Activated CD8-positive, alpha-beta memory T cell treated with anti-CD3 and anti-CD28 coated beads for 48 hours (primary cell): ENCODE results near the gene CPXM2.
"Not testable (repeated sequence)": the region's sequence is repeated elsewhere in the genome, so short reads cannot be mapped to it uniquely, and the experiment has no call there.

Source experiments
- DNase-seq, 3 experiments: peaks; one replicate each; pipeline ENCODE4 v3.0.0-alpha.2; 2020; ENCODE audit warnings: low read depth in 2 of 3, low spot score in 2 of 3

The CPXM2 gene

DNA sequence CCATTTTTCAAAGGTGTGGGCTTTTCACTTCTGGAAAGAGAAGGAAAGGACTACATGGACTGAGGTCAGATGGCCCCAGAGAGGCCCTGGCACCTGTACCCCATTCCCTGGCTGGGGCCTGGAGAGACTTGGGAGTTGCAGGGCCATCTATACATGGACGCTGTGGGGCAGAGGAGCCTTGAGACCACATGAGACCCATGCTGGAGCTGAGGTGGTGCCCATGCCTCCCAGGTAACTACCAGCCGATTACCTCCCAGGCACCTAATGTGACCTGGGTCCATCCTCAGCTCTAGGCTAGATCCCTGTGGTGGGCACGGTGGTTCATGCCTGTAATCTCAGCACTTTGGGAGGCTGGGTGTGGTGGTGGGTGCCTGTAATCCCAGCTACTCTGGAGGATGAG, 144.2 kb downstream of the CPXM2 start:
- no peak for DNase-seq

DNA sequence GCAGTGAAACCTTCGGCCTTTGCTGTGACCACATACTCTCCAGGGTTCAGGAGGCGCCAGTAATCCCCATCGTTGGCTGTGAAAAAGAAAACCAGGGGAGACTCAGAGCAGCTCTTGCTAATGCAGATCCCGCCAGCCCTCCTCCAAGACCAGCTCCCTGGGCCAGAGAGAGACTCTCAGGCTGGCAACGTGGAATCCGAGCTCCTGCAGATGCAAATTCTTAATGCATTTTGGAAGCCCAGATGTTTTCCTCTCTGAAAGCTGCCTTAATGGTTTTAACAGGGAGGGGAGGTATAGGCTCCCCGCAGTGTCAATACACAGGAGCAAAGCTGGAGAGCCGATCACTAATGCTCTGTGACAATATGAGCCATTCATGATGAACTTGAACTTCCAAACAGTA, 144.7 kb downstream of the CPXM2 start:
- no peak for DNase-seq

DNA sequence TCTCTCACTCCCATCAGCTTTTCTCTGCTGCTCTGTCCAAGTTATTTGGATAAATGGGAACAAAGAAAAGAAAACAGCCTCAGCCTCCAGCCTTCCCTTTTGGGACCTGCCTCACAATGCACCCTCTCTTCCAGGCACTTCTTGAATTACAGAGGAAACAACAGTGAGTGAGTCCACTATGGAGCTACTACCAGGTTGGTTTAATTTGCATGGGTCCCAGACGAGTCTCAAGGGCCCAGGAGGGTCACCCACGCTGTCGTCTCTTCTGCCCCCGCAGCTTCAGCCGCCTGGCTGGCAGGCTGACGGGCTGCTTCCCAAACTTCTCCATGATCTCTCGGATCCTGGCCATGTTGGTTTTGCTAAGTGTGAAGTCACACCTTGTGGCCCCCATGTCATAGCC, 145.1 kb downstream of the CPXM2 start:
- no peak for DNase-seq

DNA sequence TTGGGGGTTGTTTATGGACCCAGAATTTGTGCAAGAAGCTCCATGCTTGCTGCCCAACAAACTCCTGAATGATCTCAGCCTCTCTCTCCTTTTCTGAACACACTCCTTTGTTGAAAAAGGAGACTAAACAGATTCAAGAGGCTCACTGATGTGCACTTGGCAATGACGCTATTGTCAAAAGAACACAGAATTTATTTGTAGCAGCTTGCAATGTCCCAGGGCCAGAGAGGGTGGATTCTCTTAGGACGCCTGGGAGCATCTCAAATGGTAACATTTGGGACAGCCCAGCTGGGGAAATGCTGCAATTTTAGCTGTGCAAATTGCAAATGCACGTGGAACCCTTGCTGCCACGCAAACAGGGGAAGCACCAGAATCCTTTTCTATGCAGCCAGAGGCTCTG, 145.5 kb downstream of the CPXM2 start:
- DNase-seq, result no peak

DNA sequence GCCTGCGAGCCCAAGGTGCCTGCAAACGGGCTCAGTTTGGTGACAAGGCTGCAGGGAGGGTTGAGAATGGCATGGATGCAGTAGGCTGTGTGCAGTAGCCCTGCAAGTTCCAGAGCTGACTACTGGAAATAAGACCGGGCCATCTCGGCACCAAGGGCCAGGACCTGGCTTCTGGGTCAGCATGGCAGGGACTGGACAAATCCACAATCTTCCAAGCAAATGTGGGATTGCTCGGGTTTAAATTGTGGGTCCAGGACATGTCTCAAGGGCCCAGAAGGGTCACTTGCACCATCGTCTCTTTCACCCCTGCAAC, 147.4 kb downstream of the CPXM2 start:
- DNase-seq, result no peak

DNA sequence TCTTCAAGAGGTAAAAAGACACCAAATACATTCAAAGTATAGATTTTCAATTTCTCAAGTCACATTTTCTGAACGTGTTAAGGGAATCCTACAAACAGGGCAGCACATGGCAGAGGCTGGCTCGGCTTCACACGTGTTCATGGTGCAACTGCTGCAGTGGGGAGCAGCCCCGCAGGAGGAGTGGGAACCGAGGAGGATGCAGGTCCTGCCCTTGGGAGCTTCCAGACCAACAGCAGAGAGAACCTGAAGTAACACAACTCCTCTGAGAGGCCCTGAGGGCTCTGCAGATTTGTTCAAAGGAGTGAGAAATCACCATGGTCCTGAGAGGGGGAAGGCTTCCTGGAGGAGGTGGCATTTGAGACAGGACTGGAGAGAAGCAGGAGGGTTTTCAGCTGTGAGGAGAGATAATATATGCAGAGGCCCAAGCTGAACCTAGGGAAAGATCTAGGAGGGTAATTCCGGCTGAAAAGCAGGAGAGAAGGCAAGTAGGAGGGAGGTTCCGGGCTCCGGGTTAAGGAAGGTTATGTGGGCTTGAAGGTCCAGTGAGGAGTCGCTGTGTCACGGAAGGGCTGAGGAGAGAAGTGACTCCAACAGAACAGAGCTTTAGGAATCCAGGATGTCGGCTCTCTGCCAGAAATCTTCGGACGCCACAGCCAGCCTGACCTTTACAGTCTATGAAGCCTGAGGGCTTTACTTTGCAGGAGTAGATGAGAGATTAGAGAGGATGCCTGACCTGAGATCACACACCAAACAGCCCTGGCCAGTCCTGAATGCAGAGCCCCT, 148.0 kb downstream of the CPXM2 start:
- no peak for DNase-seq

DNA sequence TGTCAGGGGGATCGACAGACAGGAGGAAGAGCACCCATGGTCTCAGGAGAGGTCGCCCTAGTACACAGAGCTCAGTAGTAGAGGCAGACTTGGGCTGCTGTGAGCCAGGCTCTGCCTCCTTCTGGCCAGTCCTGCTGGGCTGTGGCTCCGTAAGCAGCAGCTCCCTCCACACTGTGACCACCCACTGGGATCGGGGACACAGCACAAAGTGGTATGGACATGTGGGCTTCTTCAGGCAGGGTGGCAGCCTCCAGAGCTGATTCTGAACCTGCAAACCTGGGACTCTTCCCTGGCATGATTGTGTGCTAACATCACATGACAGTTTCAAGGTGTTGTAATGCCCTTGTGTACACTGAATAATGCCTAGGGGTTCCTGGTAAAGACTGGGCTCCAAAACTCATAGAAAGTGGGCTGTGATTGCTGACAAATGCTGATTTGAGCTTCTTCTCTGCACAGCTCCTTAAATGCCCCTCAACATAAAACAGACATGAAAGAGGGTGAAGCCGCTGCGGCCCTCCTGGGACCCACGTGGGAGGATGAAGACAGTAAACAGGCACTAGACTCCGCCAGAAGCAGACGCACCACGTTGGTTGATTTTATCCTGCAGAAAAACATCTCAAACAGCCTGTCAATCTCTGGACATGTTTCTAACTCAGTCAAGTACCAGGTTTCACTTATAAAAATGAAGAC, 148.7 kb downstream of the CPXM2 start:
- no peak for DNase-seq

DNA sequence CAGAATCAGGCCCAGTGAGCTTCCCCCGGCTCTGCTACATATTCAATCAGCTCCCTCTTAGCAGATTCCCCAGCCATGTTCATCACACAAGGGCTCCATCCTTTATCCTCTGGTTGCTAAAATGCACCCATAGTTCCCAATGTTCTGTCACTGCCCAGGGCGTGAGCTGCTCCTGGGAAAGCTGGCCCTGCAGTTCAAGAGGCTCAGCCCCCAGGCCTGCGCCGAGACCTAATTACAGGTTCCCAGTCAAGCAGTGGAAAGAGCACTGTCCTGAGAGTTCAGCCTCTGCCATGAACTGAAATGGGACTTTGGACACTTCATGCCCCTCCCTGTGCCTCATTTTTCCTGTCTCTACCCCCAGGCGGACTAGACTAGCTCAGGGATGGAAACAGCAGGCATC, 149.9 kb downstream of the CPXM2 start:
- DNase-seq, result no peak

DNA sequence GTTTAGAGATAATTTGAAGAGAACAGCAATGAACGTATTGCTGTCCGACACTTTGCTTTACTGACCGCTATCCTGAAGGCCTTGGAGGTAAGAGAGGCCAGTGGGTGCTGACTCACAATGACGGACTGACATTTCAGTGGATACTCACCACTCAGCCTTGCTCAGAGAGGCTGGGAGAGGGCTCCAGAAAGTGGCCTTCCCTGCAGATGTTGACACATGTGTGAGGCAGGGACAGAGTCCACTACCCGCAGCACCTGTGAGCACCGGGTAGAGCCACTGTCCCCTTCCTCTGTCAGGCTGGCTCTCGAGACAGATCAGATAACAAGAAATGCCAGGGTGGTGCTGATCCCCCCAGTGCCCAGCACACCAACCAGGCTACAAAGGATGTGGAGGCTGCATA, 150.5 kb downstream of the CPXM2 start:
- no peak for DNase-seq

DNA sequence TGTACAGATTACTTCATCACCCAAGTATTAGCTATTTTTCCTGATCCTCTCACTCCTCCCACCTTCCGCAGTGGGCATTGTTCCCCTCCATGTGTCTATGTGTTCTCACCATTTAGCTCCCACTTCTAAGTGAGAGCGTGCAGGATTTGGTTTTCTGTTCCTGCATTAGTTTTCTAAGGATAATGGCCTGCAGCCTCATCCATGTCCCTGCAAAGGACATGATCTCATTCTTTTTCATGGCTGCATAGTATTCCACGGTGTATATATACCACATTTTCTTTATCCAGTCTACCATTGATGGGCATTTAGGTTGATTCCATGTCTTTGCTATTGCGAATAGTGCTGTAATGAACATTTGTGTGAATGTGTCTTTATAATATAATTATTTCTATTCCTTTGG, 154.7 kb downstream of the CPXM2 start:
- not testable (repeated sequence) for DNase-seq

DNA sequence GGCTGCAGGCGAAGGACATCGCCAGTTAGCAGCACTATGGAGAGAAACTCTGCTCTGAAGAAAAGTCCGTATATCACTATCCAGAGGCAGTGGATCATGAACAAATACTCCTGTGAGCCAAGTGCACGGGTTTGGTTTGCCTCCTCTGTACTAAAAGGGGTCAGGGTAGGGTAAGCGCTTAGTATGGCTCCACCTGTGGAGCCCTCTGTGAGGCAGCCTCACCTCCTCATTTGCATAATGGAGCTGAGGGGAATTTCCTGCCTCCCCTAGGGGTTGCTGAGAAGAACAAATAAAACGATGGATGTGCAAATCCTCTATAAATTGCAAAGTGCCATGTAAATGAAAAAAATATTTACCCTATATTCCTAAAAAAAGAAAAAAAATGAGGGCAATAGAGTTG, 162.1 kb downstream of the CPXM2 start:
- no peak for DNase-seq

DNA sequence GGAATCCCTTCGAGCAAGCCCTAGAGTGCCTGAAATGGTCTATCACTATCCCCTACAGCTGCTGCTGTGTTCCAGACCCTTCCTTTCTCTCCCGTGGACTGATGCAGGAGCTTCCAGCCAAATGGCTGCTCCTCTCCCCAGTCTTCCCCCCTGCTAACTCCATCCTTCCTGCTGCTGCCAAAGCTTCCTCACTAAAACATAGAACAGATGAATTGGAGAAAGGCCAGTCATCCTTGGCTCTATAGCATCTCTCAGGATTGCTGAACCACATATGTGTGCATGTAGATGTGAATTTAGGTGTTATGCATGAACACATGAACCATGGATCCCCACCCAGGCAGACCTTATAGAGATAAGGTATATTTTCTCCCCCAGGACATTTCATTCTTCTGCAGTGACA, 164.8 kb downstream of the CPXM2 start:
- no peak for DNase-seq

DNA sequence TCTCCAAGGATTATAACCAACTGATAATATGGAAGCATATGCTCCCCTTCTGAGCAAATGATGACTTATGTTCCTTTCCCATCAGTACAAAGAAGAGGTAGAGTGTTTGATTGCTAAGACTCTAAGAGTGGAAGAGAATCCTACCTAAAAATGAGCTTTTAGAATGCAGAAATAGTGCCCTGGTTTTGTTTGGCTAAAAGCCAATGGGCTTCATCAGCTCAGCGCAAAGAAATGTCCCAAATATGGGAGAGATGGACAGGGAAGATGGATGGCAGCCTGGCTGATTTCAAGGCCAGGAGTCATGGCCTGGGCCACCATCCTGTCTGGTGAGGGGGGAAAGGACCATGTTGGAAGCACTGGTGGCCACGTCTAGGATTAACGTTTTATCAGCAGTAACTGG, 165.2 kb downstream of the CPXM2 start:
- no peak for DNase-seq

DNA sequence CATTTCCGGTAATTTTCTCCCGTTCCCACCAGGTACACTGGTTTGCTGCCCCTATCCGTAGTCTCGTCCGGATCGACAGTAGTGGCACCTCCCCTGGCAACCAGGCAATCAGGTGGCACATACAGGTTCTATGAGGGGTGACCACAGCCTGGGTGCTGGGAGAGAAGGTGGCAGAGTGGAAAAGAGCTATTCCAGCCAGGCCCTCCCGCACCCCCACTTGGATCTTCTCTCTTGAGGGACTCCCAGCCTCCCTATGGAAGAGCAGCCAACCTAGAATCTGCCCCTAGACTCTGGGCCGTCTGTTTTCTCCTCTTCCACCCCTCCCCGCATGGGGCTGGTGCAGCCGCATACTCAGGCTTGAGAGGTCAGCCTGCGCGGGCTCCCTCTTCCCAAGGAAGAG, 166.9 kb downstream of the CPXM2 start:
- DNase-seq, result no peak

DNA sequence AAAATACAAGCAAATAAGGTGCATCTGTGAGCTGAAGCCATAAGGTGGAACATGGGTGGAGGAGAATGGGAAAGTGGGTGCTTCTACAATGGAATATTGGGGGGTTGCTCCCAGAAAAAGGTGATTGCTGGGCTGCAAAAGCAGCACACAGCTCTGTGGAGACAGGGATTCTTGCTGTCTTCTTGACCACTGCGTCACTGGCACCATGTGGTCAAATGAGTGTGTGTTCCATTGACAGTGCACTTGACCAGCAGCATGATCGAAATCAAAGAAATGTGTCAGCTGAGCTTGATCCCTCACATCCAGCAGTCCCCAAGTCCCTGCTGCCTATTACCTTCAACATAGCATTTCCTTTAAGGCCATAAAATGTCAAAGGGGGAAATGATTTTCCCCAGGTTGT, 169.3 kb downstream of the CPXM2 start:
- DNase-seq, result no peak

DNA sequence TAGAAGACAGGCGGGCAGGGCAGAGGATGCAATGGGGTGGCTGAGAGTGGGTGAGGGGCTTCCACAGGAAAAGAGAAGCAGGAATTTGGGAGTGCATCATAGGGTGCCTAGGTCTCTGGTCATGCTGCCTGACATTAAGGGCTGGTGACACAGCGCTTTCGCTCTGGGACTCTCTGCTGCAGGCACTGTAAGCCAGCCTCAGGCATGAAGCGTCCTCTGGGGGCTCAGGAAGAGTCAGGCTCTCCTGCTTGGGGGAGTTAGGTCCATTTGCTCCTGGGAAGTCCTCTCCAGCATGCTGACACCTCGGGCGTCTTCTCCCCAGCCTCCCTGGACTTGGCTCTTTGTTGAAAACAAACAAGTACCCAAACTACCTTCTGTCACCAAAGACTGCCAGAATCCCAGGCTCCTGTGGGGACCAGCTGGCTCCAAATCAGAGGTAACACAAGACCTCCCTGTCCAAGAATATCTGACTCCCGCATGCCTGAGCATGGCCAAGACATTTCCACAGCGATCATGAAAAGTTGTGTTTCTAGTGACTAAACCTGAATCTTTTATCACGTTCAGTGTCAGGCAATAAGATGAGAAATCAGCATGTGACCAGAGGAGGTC, 170.1 kb downstream of the CPXM2 start:
- DNase-seq, result no peak

DNA sequence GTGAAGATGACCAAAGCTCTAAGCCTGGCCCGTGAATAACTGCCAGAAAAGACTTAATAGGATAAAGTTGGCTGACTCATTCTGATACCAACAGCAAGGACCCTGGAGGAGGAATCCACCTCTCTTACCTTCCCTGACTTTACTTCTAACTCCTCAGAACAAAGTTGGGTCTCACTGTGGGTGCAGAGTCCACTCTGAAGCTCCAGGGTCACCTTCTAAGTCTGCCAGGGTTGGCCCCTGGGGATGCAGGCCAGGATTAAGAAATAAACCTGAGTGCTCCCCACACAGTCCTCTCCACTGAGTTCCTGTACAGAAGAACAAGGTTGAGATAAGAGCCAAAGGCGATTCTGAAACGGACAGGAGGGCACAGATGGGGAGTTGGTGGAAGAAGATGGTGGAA, 171.1 kb downstream of the CPXM2 start:
- no peak for DNase-seq

DNA sequence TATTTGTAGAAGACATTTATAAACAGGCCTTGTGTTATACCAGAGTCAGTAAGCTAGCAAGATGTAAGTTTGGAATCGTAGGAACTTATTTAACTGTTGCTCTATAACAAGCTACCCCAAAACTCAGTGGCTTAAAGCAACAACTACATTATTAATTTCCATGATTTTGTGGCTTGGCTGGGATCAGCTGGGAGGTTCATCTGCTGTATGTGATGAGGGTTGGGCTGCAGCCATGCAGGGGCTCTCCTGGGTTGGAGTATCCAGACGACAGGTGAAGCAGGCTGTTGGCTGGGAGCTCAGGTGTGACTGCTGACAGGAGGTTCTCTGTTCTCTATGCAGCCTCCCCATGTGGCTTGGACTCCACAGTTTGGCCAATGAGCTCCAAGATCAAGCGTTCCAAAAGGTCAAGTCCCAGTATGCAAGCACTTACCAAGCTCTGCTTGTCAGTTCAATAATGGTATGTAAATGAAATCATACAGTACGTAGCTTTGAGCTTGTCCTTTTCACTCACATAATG, 173.0 kb downstream of the CPXM2 start:
- no peak for DNase-seq

DNA sequence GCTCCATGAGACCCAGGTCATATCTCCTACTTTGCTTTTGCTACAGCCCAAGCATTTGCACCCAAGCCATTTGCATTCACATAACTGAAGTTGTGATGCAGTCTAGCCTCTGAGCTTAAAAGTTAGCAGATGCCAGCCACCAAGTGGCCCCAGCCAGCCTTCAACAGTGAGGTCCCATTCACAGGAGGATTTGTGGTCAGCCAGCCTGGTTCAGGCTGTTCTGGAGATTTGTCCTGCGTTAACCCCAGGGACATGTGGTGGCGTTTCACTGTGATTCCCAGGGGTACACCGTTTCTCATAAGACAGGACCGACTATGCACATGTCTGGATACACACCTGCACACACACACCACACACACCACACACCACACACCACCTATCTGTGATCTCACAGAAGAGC, 174.3 kb downstream of the CPXM2 start:
- DNase-seq, result no peak

DNA sequence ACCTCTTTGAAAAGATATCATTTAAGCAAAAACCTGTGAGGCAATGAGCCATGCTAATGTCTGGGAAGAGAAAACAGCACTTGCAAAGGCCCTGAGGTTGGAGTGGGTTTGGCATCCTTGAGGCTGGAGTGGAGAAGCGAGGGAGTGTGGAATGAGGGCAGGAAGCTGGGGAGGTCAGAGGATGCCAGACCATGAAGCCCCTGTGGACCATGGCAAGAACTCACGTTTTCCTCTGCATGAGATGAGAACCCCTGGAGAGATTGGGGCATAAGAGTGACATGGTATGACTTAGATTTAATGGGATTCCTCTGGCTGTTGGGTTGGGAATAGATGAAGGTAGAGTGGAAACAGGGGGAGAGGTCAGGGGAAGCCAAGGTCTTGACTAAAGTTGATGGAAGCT, 176.1 kb downstream of the CPXM2 start:
- DNase-seq, result no peak

DNA sequence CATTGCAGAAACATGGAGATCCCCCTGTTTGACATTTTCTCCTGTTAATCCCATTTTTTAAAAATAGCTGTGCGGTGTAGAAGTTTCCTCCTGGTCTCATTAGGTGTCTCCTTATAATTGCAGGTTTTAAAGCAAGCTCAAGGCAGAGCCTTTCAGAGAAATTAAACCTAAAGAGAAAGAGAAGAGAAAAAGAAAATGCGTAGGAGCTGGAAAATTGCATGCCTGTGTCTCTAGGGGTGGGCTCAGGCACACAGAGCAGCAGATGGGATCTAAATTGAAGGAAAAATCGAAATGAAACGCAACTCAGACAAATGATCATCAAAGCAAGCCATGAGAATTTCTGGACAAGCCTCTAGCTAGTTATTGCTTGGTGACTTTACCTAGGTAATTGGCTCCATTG, 185.4 kb downstream of the CPXM2 start:
- no peak for DNase-seq

DNA sequence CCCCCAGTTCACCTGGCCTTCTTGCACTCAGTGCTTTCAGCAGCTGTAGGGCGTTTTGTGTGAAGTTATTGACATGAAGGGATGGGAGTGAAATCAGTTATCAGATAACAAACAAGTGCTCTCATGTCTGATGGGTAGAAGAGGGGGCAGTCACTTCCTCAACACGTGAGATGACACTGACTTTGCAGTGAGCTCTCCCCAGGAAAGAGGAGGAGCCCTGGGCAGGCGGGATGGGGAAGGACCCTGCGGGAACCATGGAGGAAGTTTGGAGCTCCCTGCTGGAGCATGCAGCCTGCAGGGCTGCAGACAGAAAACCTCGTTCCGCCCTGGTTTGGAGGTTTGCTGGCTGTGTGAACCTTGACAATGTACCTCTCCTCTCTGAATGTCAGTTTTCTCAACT, 186.8 kb downstream of the CPXM2 start:
- no peak for DNase-seq

DNA sequence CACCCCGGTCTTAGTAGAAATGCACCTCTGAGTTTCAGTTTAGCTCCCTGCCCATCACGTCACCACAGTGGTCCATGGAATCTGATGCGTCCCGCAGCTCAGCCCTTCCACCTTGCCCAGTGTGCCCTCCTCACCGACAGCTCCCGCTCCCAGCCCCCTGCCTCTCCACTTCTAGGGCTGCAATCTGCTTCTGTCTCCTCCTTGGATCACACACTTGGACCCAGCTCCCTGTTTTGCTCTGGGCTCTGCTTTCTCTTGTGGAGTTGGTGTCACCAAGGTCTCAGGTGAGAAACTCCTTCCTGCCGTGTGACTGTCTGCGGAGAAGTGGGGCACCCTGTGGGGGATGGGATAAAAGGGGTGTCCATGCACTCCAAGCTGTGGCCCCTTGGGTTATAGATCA, 187.5 kb downstream of the CPXM2 start:
- DNase-seq, result no peak
